IMR-90 (cell line): ENCODE results near the gene SLC18A2. TPM values are rescaled to one million over a fixed set of nuclear protein-coding genes. Genes with fewer than 3 reads are reported as not detected.

Experiments
- ATAC-seq: fragments of 200-7000 bp; cut with Tn5 transposase; 2 replicates; pipeline ENCODE4 v1.9.1; 2020; ENCODE audit warnings: low read depth, mild to moderate bottlenecking, moderate library complexity
- BruUV-seq: library from RNA; stranded (reverse); fragments of 400-500 nt; replicated peaks from 2 replicates; lab custom pipeline; 2021; lab: Mats Ljungman, UMichigan
- CTCF ChIA-PET: fragments of 300-600 bp; formaldehyde crosslinking; extraction: SDS; loops from one replicate; lab custom pipeline; 2021; ENCODE audit warnings: antibody characterized with exemption; lab: Yijun Ruan, JAX
- POLR2A ChIA-PET: fragments of 300-600 bp; sonication (Branson Sonifier 250); formaldehyde crosslinking; loops from one replicate; lab custom pipeline; 2022; ENCODE audit warnings: antibody characterized with exemption; ENCODE audit not compliant: unreplicated experiment; lab: Charles Lee
- DNase-seq: peaks from one replicate; pipeline ENCODE4 v3.0.0; 2013
- H2AFZ ChIP-seq: replicated peaks from 2 replicates; pipeline ENCODE3; 2013; ENCODE audit warnings: low read length, mild to moderate bottlenecking; ENCODE audit not compliant: poor library complexity
- H2AK5ac ChIP-seq: 2 replicates; pipeline ENCODE4 v1.6.1; 2013; ENCODE audit warnings: low read depth, low read length, inconsistent platforms
- H2AK9ac ChIP-seq: replicated peaks from 2 replicates; pipeline ENCODE3; 2013; ENCODE audit warnings: mild to moderate bottlenecking, low read depth, low read length, moderate library complexity; ENCODE audit not compliant: poor library complexity
- H2BK120ac ChIP-seq: 2 replicates; pipeline ENCODE4 v1.6.1; 2013; ENCODE audit warnings: low read depth, low read length, inconsistent platforms
- H2BK15ac ChIP-seq: 3 replicates; pipeline ENCODE4 v1.6.1; 2013; ENCODE audit warnings: low read depth, low read length, inconsistent platforms
- H2BK20ac ChIP-seq: 2 replicates; pipeline ENCODE4 v1.6.1; 2013; ENCODE audit warnings: low read depth, mild to moderate bottlenecking, inconsistent platforms, low read length, moderate library complexity
- H2BK5ac ChIP-seq: 2 replicates; pipeline ENCODE4 v1.6.1; 2013; ENCODE audit warnings: mild to moderate bottlenecking, low read depth, low read length, inconsistent platforms; ENCODE audit not compliant: poor library complexity, severe bottlenecking
- H3K14ac ChIP-seq: replicated peaks from 2 replicates; pipeline ENCODE4 v1.6.1; 2013; ENCODE audit warnings: low read depth, low read length, inconsistent platforms
- H3K18ac ChIP-seq: 2 replicates; pipeline ENCODE4 v1.6.1; 2013; ENCODE audit warnings: low read depth, low read length, control low read depth
- H3K23ac ChIP-seq: 2 replicates; pipeline ENCODE4 v1.6.1; 2013; ENCODE audit warnings: low read depth, low read length, inconsistent platforms
- H3K27ac ChIP-seq: 2 replicates; pipeline ENCODE4 v1.5.1; 2013; ENCODE audit warnings: mild to moderate bottlenecking, control low read depth, low read length; ENCODE audit not compliant: insufficient read depth
- H3K27me3 ChIP-seq: 2 replicates; pipeline ENCODE4 v1.6.1; 2013; ENCODE audit warnings: low read length; ENCODE audit not compliant: control insufficient read depth, insufficient read depth
- H3K36me3 ChIP-seq: 2 replicates; pipeline ENCODE4 v1.6.1; 2013; ENCODE audit warnings: low read length, mixed read lengths; ENCODE audit not compliant: control insufficient read depth, insufficient read depth
- H3K4ac ChIP-seq: 2 replicates; pipeline ENCODE4 v1.6.1; 2013; ENCODE audit warnings: low read depth, low read length, inconsistent platforms
- H3K4me1 ChIP-seq: 2 replicates; pipeline ENCODE4 v1.6.1; 2013; ENCODE audit warnings: low read length, mixed read lengths; ENCODE audit not compliant: control insufficient read depth, insufficient read depth
- H3K4me2 ChIP-seq: 2 replicates; pipeline ENCODE4 v1.6.1; 2013; ENCODE audit warnings: low read depth, mild to moderate bottlenecking, control low read depth, low read length, moderate library complexity
- H3K4me3 ChIP-seq: 2 replicates; pipeline ENCODE4 v1.5.1; 2013; ENCODE audit warnings: low read depth, mild to moderate bottlenecking, control low read depth, low read length, moderate library complexity; ENCODE audit not compliant: insufficient read depth
- H3K56ac ChIP-seq: 2 replicates; pipeline ENCODE4 v1.6.1; 2013; ENCODE audit warnings: low read length, inconsistent platforms; ENCODE audit not compliant: insufficient read depth; ENCODE audit errors: extremely low read depth
- H3K79me1 ChIP-seq, 2 experiments: 2 replicates each; pipeline ENCODE4 v1.6.1; 2013; ENCODE audit warnings: low read length in 2 of 2, inconsistent platforms in 1 of 2, low read depth in 1 of 2
- H3K9ac ChIP-seq: 2 replicates; pipeline ENCODE4 v1.6.1; 2013; ENCODE audit warnings: low read depth, low read length, control low read depth
- H3K9me1 ChIP-seq: 2 replicates; pipeline ENCODE4 v1.6.1; 2013; ENCODE audit warnings: low read length, inconsistent platforms; ENCODE audit not compliant: insufficient read depth
- H3K9me3 ChIP-seq: 2 replicates; pipeline ENCODE4 v1.6.1; 2013; ENCODE audit warnings: low read length; ENCODE audit not compliant: control insufficient read depth, insufficient read depth
- H4K20me1 ChIP-seq: 2 replicates; pipeline ENCODE4 v1.6.1; 2013; ENCODE audit warnings: low read length, inconsistent platforms; ENCODE audit not compliant: insufficient read depth
- H4K5ac ChIP-seq: 2 replicates; pipeline ENCODE4 v1.6.1; 2013; ENCODE audit warnings: mild to moderate bottlenecking, low read depth, low read length, control low read depth
- H4K8ac ChIP-seq, 2 experiments: 2 replicates each; pipeline ENCODE4 v1.6.1; 2013; ENCODE audit warnings: low read depth in 2 of 2, low read length in 2 of 2, control low read depth in 1 of 2, inconsistent platforms in 1 of 2
- H4K91ac ChIP-seq: 2 replicates; pipeline ENCODE4 v1.6.1; 2013; ENCODE audit warnings: low read depth, low read length, inconsistent platforms; ENCODE audit not compliant: insufficient read depth
- MAFK ChIP-seq: IDR thresholded peaks from 2 replicates; pipeline ENCODE4 v1.6.1; 2012; ENCODE audit warnings: low read depth, low read length, improper control_type of control experiment
- WGBS, 2 experiments: methylation state at CpG; one replicate each; pipeline versions ENCODE4 v1.1.5 to v1.1.7; 2013; ENCODE audit warnings: missing lambda C conversion rate in 2 of 2; ENCODE audit not compliant: insufficient read length in 1 of 2; ENCODE audit errors: extremely low coverage in 2 of 2; 5-methylcytosine and 5-hydroxymethylcytosine counted together
- dilution Hi-C: fragments of 300-500 bp; cut with HindIII; formaldehyde crosslinking; loops from one replicate; pipeline ENCODE4 v1.14.3; 2018; ENCODE audit warnings: low sequenced_read_pairs; ENCODE audit not compliant: unreplicated experiment
- in situ Hi-C: fragments of 300-500 bp; cut with MboI; formaldehyde crosslinking; loops from 3 replicates; pipeline ENCODE4 v1.14.3; 2019; ENCODE audit warnings: low sequenced_read_pairs, inconsistent platforms, mixed read lengths
- intact Hi-C: fragments of 100-400 bp; cut with micrococcal nuclease; formaldehyde crosslinking; loops from 2 replicates; pipeline ENCODE4 v1.10.0; 2022
- polyA plus RNA-seq, 3 experiments: library from polyadenylated mRNA; depleted of rRNA; stranded (reverse); fragments of >200 nt; gene quantifications; 2 replicates each; pipeline ENCODE4 v1.2.3, GENCODE V29; 2012; ENCODE audit warnings: low replicate concordance in 1 of 3
- total RNA-seq: library from RNA; depleted of rRNA; stranded (reverse); fragments of >200 nt; gene quantifications from 2 replicates; pipeline ENCODE4 v1.2.3, GENCODE V29; 2012

The SLC18A2 gene
- total and polyA plus RNA-seq, 2 of the 4 experiments (the other 2 are of a cell fraction): not detected

- no peak for DNase-seq
- H3K36me3 ChIP-seq: no peaks in the 10 kb centered on the region
- no peaks in the 10 kb centered on the region for H3K9me1 ChIP-seq
- in situ Hi-C loops: loop anchor here (5.0 to 25.0 kb wide), 2 partner anchors 95 to 1015 kb away; no protein-coding TSS in a partner anchor
- no peak overlapping the region for H4K5ac ChIP-seq
- no peaks in the 10 kb centered on the region for H3K79me1 ChIP-seq
- H2AK5ac ChIP-seq: no peak overlapping the region
- no peak overlapping the region for H3K9ac ChIP-seq
- H3K14ac ChIP-seq: no peak overlapping the region
- no TSS peak for BruUV-seq
- H3K4me2 ChIP-seq: no peak overlapping the region
- H4K8ac ChIP-seq: no peak overlapping the region
- no peak overlapping the region for H2BK20ac ChIP-seq
- H2BK120ac ChIP-seq: no peak overlapping the region
- H2BK15ac ChIP-seq: no peak overlapping the region
- H3K4me3 ChIP-seq: no peak overlapping the region
- H3K18ac ChIP-seq: no peak overlapping the region
- TF ChIP-seq MAFK: no peak
- H3K4me1 ChIP-seq: no peaks in the 10 kb centered on the region
- no peaks in the 10 kb centered on the region for H3K9me3 ChIP-seq
- CTCF ChIA-PET: no interaction called here
- peaks cover 1% of the 10 kb centered on the region; the same call in 1 of the 2 replicates for H3K27me3 ChIP-seq
- H2BK5ac ChIP-seq: no peak overlapping the region
- no peak for ATAC-seq
- H3K27ac ChIP-seq: no peak overlapping the region
- no peak overlapping the region for H2AFZ ChIP-seq
- no peaks in the 10 kb centered on the region for H4K20me1 ChIP-seq
- no peak overlapping the region for H2AK9ac ChIP-seq
- POLR2A ChIA-PET: no interaction called here
- no CpG with 5 or more reads among the region's 5 CpGs for WGBS, 2 experiments
- no peak overlapping the region for H4K91ac ChIP-seq
- no peak overlapping the region for H3K56ac ChIP-seq
- intact Hi-C loops: no loop called here
- no peak overlapping the region for H3K4ac ChIP-seq
- dilution Hi-C loops: no loop called here
- H3K23ac ChIP-seq: no peak overlapping the region
Measured at GRCh38 chr10:117222552-117222951, 18.4 kb upstream of the SLC18A2 start.
